PC-3 (cell line): Measurements from ENCODE around the gene MATN4. TPM values are rescaled to one million over a fixed set of nuclear protein-coding genes. Genes with fewer than 3 reads are reported as not detected.

Experiments
- ATAC-seq: fragments of 200-7000 bp; cut with Tn5 transposase; 2 replicates; pipeline ENCODE4 v1.9.1; 2020; ENCODE audit warnings: mild to moderate bottlenecking, moderate library complexity
- BruUV-seq: library from RNA; stranded (reverse); fragments of 400-500 nt; replicated peaks from 2 replicates; lab custom pipeline; 2021; lab: Mats Ljungman, UMichigan
- CTCF ChIA-PET: fragments of 300-600 bp; sonication (Branson Sonifier 250); formaldehyde crosslinking; loops from one replicate; lab custom pipeline; 2022; ENCODE audit warnings: antibody characterized with exemption; lab: Charles Lee
- POLR2A ChIA-PET: fragments of 300-600 bp; sonication (Branson Sonifier 250); formaldehyde crosslinking; loops from one replicate; lab custom pipeline; 2022; ENCODE audit warnings: antibody characterized with exemption; ENCODE audit not compliant: unreplicated experiment; lab: Charles Lee
- DNase-seq: peaks from one replicate; pipeline ENCODE4 v3.0.0-alpha.2; 2015
- H2AFZ ChIP-seq: fragments of 300-600 bp; sonication (generic); 2 replicates; pipeline ENCODE4 v1.6.0; 2016; ENCODE audit warnings: antibody characterized with exemption, low read length
- H3F3A ChIP-seq: fragments of 300-600 bp; sonication (generic); one replicate; pipeline ENCODE4 v1.6.0; 2017; ENCODE audit warnings: antibody characterized with exemption, low read length, control low read depth, mild to moderate bottlenecking; ENCODE audit not compliant: unreplicated experiment
- H3K27ac ChIP-seq: fragments of 300-600 bp; sonication (generic); 2 replicates; pipeline ENCODE4 v1.5.1; 2016; ENCODE audit warnings: mild to moderate bottlenecking, low read length
- H3K27me3 ChIP-seq: fragments of 300-600 bp; sonication (generic); 2 replicates; pipeline ENCODE4 v1.6.1; 2016; ENCODE audit warnings: low read length, mixed read lengths
- H3K36me3 ChIP-seq: fragments of 300-600 bp; sonication (generic); 2 replicates; pipeline ENCODE4 v1.6.1; 2016; ENCODE audit warnings: low read depth, mixed run types, low read length, mixed read lengths
- H3K4me1 ChIP-seq: fragments of 300-600 bp; sonication (generic); 2 replicates; pipeline ENCODE4 v1.5.1; 2016; ENCODE audit warnings: low read length; ENCODE audit not compliant: insufficient read depth
- H3K4me2 ChIP-seq: fragments of 300-600 bp; sonication (generic); 2 replicates; pipeline ENCODE4 v1.6.0; 2016; ENCODE audit warnings: low read length
- H3K4me3 ChIP-seq: fragments of 300-600 bp; sonication (generic); 2 replicates; pipeline ENCODE4 v1.5.1; 2016; ENCODE audit warnings: mild to moderate bottlenecking, low read length, mixed read lengths
- H3K79me2 ChIP-seq: fragments of 300-600 bp; sonication (generic); 2 replicates; pipeline ENCODE4 v1.6.1; 2017; ENCODE audit warnings: low read length, mixed read lengths
- H3K9ac ChIP-seq: fragments of 300-600 bp; sonication (generic); 2 replicates; pipeline ENCODE4 v1.6.0; 2016; ENCODE audit warnings: mild to moderate bottlenecking, low read length
- H3K9me2 ChIP-seq: fragments of 300-600 bp; sonication (generic); replicated peaks from 2 replicates; pipeline ENCODE4 v1.6.1; 2016; ENCODE audit warnings: mixed run types, low read length, mixed read lengths
- H3K9me3 ChIP-seq: fragments of 300-600 bp; sonication (generic); 2 replicates; pipeline ENCODE4 v1.6.1; 2016; ENCODE audit warnings: low read length, mixed read lengths
- H4K20me1 ChIP-seq: fragments of 300-600 bp; sonication (generic); 2 replicates; pipeline ENCODE4 v1.6.1; 2016; ENCODE audit warnings: low read length, mixed read lengths
- CTCF ChIP-seq: fragments of 300-600 bp; sonication (generic); conservative IDR thresholded peaks from 2 replicates; pipeline ENCODE4 v1.5.1; 2017; ENCODE audit warnings: antibody characterized with exemption, low read depth, mild to moderate bottlenecking, low read length
- EZH2 ChIP-seq: fragments of 300-600 bp; sonication (generic); IDR thresholded peaks from one replicate; pipeline ENCODE4 v1.6.1; 2017; ENCODE audit warnings: antibody characterized with exemption, mild to moderate bottlenecking, low read length; ENCODE audit not compliant: unreplicated experiment
- EZH2phosphoT487 ChIP-seq: fragments of 300-600 bp; sonication (generic); IDR thresholded peaks from 2 replicates; pipeline ENCODE4 v1.6.1; 2018; ENCODE audit warnings: mild to moderate bottlenecking, antibody characterized with exemption, low read length, borderline replicate concordance
- intact Hi-C: fragments of 100-400 bp; cut with micrococcal nuclease; formaldehyde crosslinking; loops from 2 replicates; pipeline ENCODE4 v1.9.0; 2023
- total RNA-seq: library from RNA; depleted of rRNA; stranded (reverse); fragments of >200 nt; gene quantifications from 2 replicates; pipeline ENCODE4 v1.2.3, GENCODE V29; 2014

The MATN4 gene
- total RNA-seq, 1 experiment from 2014 or later: 0.33 TPM

GRCh38 chr20:45283551-45284057, 24.5 kb downstream of the MATN4 start:
- peak overlapping the region; percentile 40 for H3K27ac ChIP-seq
- H3K9me3 ChIP-seq: no peaks in the 10 kb centered on the region
- ChIA-PET CTCF (interaction anchor here (1.2 kb wide), 1 partner anchor 10 kb away, joined by 6 read pairs; no protein-coding TSS in a partner anchor), POLR2A (no interaction called here)
- no peak overlapping the region for H3K4me3 ChIP-seq
- H3K9ac ChIP-seq: no peak overlapping the region
- BruUV-seq: no TSS peak
- H3K36me3 ChIP-seq: no peaks in the 10 kb centered on the region
- ATAC-seq (peak; percentile 89), DNase-seq (peak; percentile 84)
- H3F3A ChIP-seq: no peaks in the 10 kb centered on the region
- H3K4me1 ChIP-seq: peaks cover 16% of the 10 kb centered on the region
- H2AFZ ChIP-seq: peak overlapping the region; percentile 16; the same call in 1 of the 2 replicates
- no peaks in the 10 kb centered on the region for H4K20me1 ChIP-seq
- TF ChIP-seq CTCF (no peak), EZH2 (no peak), EZH2phosphoT487 (no peak)
- intact Hi-C loops: no loop called here
- no peaks in the 10 kb centered on the region for H3K79me2 ChIP-seq
- H3K9me2 ChIP-seq: no peaks in the 10 kb centered on the region
- H3K27me3 ChIP-seq: no peaks in the 10 kb centered on the region
- H3K4me2 ChIP-seq: peak overlapping the region; percentile 50

GRCh38 chr20:45282700-45283550, 25.2 kb downstream of the MATN4 start:
- H3K27ac ChIP-seq: peak overlapping the region; percentile 40
- DNase-seq: peak; percentile 41
- BruUV-seq: no TSS peak
- H3K4me1 ChIP-seq: peaks cover 16% of the 10 kb centered on the region
- no peaks in the 10 kb centered on the region for H3K27me3 ChIP-seq
- H3K79me2 ChIP-seq: no peaks in the 10 kb centered on the region
- CTCF ChIA-PET: no interaction called here
- peak; percentile 27 for ATAC-seq
- no peaks in the 10 kb centered on the region for H4K20me1 ChIP-seq
- no peak overlapping the region for H3K4me3 ChIP-seq
- H3F3A ChIP-seq: no peaks in the 10 kb centered on the region
- TF ChIP-seq EZH2: no peak
- TF ChIP-seq EZH2phosphoT487: no peak
- no peak for TF ChIP-seq CTCF
- POLR2A ChIA-PET: interaction anchor here (0.7 kb wide), 1 partner anchor 14 kb away, joined by 3 read pairs; no protein-coding TSS in a partner anchor
- H3K4me2 ChIP-seq: peak overlapping the region; percentile 50
- H3K9me3 ChIP-seq: no peaks in the 10 kb centered on the region
- intact Hi-C loops: no loop called here
- no peaks in the 10 kb centered on the region for H3K9me2 ChIP-seq
- peak overlapping the region; percentile 16; the same call in 1 of the 2 replicates for H2AFZ ChIP-seq
- H3K9ac ChIP-seq: no peak overlapping the region
- H3K36me3 ChIP-seq: no peaks in the 10 kb centered on the region
